ENCODE measurements around the gene ALDH3B1. TPM values are rescaled to one million over a fixed set of nuclear protein-coding genes. Genes with fewer than 3 reads are reported as not detected.

ALDH3B1 gene
- total RNA-seq, 2 experiments from 2014 or later, result 0.09 to 0.11 TPM

GRCh38 chr11:68008381-68009337 is 1.5 kb upstream of the ALDH3B1 start:
- Mint-ChIP-seq H3K4me3 (no peak overlapping the region), H3K27me3 (no peaks in the 10 kb centered on the region), H3K9me3 (no peaks in the 10 kb centered on the region), H3K27ac (no peak overlapping the region), H3K4me1 (ENCODE audit: low read depth) (peaks cover 15% of the 10 kb centered on the region), H3K36me3 (ENCODE audit: low read depth) (no peaks in the 10 kb centered on the region)
- ChIA-PET POLR2A (interaction anchor here (0.9 kb wide), 1 partner anchor 23 kb away, joined by 4 read pairs; no protein-coding TSS in a partner anchor), CTCF (interaction anchor here (0.7 to 2.3 kb wide), 3 partner anchors 14 to 201 kb away, joined by 3 to 8 read pairs (median 4); no protein-coding TSS in a partner anchor)
- TF ChIP-seq CTCF (IDR thresholded peaks at IDR 0.05), result no peak
- DNase-seq, result no peak
- intact Hi-C loops (cut with micrococcal nuclease), result loop anchor here (10.0 kb wide), 1 partner anchor 196 kb away; no protein-coding TSS in a partner anchor
- no peak for ATAC-seq

- H3K27me3 Mint-ChIP-seq, result no peaks in the 10 kb centered on the region
- H3K27ac Mint-ChIP-seq, result no peak overlapping the region
- no peak for ATAC-seq
- peaks cover 10% of the 10 kb centered on the region for H3K4me1 Mint-ChIP-seq (ENCODE audit: low read depth)
- CTCF ChIA-PET, result interaction anchor here (0.7 to 2.3 kb wide), 4 partner anchors 15 to 200 kb away, joined by 3 to 8 read pairs (median 4); no protein-coding TSS in a partner anchor
- intact Hi-C loops (cut with micrococcal nuclease), result loop anchor here (10.0 kb wide), 1 partner anchor 195 kb away; no protein-coding TSS in a partner anchor
- H3K4me3 Mint-ChIP-seq, result no peak overlapping the region
- TF ChIP-seq CTCF (IDR thresholded peaks at IDR 0.05), result no peak
- no peaks in the 10 kb centered on the region for H3K9me3 Mint-ChIP-seq
- POLR2A ChIA-PET, result interaction anchor here (1.1 kb wide), 1 partner anchor 44 kb away, joined by 3 read pairs; no protein-coding TSS in a partner anchor
- DNase-seq, result peak; percentile 58
- H3K36me3 Mint-ChIP-seq (ENCODE audit: low read depth), result no peaks in the 10 kb centered on the region
Measured at GRCh38 chr11:68009391-68010089, 587 bp upstream of the ALDH3B1 start.

DNA sequence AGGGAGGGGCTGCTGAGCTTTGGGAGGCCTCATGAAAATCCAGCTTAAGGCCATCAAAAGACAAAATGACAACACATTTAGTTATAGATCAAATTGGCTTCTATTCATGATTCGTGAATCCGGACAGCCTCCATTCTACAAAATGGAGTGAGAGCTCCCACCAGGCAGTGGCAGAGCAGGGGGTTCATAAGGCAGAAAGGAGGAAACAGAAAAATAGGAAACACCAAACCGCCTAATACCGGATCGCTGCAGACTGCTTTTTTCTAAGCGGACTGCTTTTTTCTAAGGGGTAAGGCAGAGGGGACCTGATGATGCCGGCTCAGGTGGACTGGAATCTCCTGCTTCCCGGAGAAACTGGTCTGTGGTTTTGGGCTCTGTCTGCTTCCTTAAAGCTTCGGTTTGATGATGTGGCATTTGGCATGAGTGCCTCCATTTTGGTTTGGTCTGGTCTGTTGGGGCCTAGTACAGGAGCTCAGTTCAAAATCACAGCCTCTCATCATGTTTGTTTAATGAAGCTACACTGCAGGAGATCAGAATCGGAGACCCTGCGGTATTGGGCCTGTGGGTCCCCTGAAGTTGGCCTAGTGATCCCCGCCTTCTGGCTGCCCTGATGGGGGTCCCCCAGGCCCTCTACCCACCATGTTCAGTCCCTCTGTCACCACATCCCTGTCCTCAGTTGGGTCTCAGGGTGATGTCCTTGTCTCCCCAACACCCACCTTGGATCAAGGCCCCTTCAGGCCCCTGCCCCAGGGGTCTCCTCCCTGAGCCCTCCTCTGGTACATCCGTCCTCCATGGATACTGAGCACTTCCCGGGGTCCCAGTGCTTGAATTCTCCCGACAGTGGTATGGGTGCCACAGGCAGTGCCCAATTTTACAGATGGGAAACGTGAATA is 1.2 kb downstream of the ALDH3B1 start:
- no peak for TF ChIP-seq CTCF (IDR thresholded peaks at IDR 0.05)
- ChIA-PET CTCF (interaction anchor here (1.1 to 1.2 kb wide), 2 partner anchors 25 to 56 kb away, joined by 3 to 4 read pairs; no protein-coding TSS in a partner anchor), POLR2A (interaction anchor here (0.6 to 1.1 kb wide), 2 partner anchors 20 to 42 kb away, joined by 3 read pairs; no protein-coding TSS in a partner anchor)
- H3K4me1 Mint-ChIP-seq (ENCODE audit: low read depth), result peaks cover 8% of the 10 kb centered on the region
- ATAC-seq, result no peak
- no peak overlapping the region for H3K4me3 Mint-ChIP-seq
- no peak overlapping the region for H3K27ac Mint-ChIP-seq
- H3K9me3 Mint-ChIP-seq, result no peaks in the 10 kb centered on the region
- DNase-seq, result no peak
- no peaks in the 10 kb centered on the region for H3K27me3 Mint-ChIP-seq
- intact Hi-C loops (cut with micrococcal nuclease), result no loop called here
- H3K36me3 Mint-ChIP-seq (ENCODE audit: low read depth), result no peaks in the 10 kb centered on the region

- ChIA-PET POLR2A (interaction anchor here (0.5 kb wide), 1 partner anchor 10 kb away, joined by 3 read pairs; no protein-coding TSS in a partner anchor), CTCF (no interaction called here)
- no peak overlapping the region for H3K27ac Mint-ChIP-seq
- H3K9me3 Mint-ChIP-seq, result no peaks in the 10 kb centered on the region
- no peak for TF ChIP-seq CTCF (IDR thresholded peaks at IDR 0.05)
- H3K27me3 Mint-ChIP-seq, result no peaks in the 10 kb centered on the region
- no peak for DNase-seq
- peaks cover 8% of the 10 kb centered on the region for H3K4me1 Mint-ChIP-seq (ENCODE audit: low read depth)
- H3K36me3 Mint-ChIP-seq (ENCODE audit: low read depth), result no peaks in the 10 kb centered on the region
- ATAC-seq, result no peak
- no peak overlapping the region for H3K4me3 Mint-ChIP-seq
- intact Hi-C loops (cut with micrococcal nuclease), result no loop called here
Measured at GRCh38 chr11:68012044-68012842, 2.1 kb downstream of the ALDH3B1 start.
